LNCAP (cell line): Measurements from ENCODE around the gene CCNK.

Source experiments
- CTCF ChIP-seq: fragments of 450-650 bp; IDR thresholded peaks from 2 replicates; pipeline ENCODE4 v1.5.1; 2017; ENCODE audit warnings: mild to moderate bottlenecking

Gene CCNK

GRCh38 chr14:99467336-99468078 lies 13.7 kb upstream of the CCNK start:
- TF ChIP-seq CTCF, result no peak

GRCh38 chr14:99468081-99468480 lies 13.1 kb upstream of the CCNK start:
- TF ChIP-seq CTCF, result no peak

GRCh38 chr14:99468836-99469592 lies 12.2 kb upstream of the CCNK start:
- TF ChIP-seq CTCF, result no peak

- TF ChIP-seq CTCF, result no peak
Observed at GRCh38 chr14:99471731-99472130, 9.5 kb upstream of the CCNK start.

- TF ChIP-seq CTCF, result no peak
Observed at GRCh38 chr14:99472937-99473336, 8.3 kb upstream of the CCNK start.

- TF ChIP-seq CTCF, result no peak
Observed at GRCh38 chr14:99473458-99473857, 7.8 kb upstream of the CCNK start.

- peak; percentile 20; the same call in 1 of the 2 replicates for TF ChIP-seq CTCF
Observed at GRCh38 chr14:99475179-99475578, 6.0 kb upstream of the CCNK start.
